Measurements from ENCODE around the gene PPP2R2C.

GRCh38 chr4:6417516-6418050 is 54.8 kb downstream of the PPP2R2C start:
- TF ChIP-seq EZH2 (IDR thresholded peaks at IDR 0.05; ENCODE audit: low read length, missing control alignments), result no peak
- TF ChIP-seq CTCF (conservative IDR thresholded peaks at IDR 0.05 in 1 of 2, IDR thresholded peaks at IDR 0.05 in 1 of 2; ENCODE audit: low read depth in 1 of 2, low read length in 2 of 2), result no peak
